Thoracic aorta endothelial cell (primary cell): ENCODE data around the gene ALKBH4. TPM values are rescaled to one million over a fixed set of nuclear protein-coding genes. Genes with fewer than 3 reads are reported as not detected.

Experiments used
- total RNA-seq: library from RNA; depleted of rRNA; stranded (reverse); fragments of >200 nt; gene quantifications from 2 replicates; pipeline ENCODE4 v1.2.3, GENCODE V29; 2012

Gene ALKBH4, protein sequence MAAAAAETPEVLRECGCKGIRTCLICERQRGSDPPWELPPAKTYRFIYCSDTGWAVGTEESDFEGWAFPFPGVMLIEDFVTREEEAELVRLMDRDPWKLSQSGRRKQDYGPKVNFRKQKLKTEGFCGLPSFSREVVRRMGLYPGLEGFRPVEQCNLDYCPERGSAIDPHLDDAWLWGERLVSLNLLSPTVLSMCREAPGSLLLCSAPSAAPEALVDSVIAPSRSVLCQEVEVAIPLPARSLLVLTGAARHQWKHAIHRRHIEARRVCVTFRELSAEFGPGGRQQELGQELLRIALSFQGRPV
- total RNA-seq = 6.3 and 7.9 TPM in 2 replicates

DNA sequence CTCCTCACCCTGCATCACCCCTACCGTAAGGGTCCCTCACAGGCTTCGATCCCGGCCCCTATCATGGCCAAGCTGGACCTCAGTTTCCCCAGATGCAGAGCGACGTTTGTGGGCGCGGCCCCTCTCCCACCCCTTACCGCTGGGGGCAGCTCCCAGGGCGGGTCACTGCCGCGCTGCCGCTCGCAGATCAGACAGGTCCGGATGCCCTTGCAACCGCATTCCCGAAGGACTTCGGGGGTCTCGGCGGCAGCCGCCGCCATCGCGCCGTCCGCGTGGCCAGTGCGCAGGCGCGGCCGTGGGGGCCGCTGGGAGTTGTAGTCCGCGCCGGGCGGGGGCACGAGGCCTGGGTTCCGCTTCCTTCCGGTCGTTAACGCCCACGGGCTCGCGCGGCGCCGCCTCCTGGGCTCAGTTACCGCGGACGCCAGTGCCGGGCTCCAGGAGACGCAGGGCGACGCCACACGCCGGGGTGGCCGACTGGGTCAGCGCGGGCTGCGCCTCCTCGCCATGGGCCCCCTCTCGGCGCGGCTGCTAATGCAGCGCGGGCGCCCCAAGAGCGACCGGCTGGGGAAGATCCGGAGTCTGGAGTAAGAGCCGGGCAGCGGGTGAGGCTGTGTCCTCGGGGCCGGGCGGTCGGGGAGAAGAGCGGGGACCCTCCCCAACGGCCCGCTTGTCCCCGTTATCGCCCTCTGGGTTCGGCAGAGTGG, at the start of gene ALKBH4, which contains the start of gene LRWD1:
Gene ALKBH4 (minus strand): TSS at position 287 of the 704 bp plus-strand sequence. CDS start 27 bp downstream, at position 260.
Gene LRWD1 (plus strand): TSS at position 408 of the 704 bp plus-strand sequence. CDS start 97 bp downstream, at position 505.

DNA sequence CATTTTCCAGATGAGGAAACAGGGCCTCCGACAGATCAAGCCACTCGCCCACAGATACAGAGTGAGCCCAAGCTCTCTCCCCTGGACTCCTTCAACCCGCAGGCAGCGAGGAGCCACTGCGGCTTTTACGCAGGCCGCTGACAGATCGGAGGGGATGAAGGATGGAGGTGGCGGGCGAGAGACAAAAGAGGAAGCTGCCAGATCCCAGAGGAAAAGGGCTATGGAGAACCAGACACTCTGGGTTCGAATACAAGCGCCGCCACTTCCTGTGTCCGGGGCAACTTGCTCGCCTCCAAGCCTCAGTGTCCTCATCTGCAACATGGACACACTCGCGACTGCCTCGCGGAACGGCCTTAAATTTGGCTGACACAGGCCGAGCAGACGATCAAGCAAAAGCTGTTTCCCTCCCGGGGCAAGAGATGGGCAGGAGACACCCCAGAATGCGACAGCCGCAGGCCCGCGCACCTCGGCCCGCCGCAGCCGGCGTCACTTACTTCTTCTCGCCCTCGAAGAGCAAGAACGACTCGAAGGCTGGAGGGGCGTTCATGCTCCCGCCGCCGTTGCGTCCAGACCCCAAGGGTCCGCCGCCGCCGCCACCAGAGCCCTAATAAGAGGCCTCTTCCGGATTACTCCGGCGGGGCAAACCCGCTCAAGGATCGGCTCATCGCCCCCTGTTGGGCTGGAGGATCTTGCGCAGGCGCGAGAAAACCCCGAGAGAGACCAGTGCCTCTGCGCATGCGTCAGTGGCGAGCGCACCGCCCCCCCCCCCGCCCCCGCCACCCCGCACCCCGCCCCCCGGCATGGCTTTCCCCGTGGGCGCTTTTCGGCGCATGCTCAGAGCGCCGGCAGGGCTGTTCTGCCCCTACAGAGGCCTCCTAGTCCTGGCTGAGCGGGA, 13.9 kb upstream of the ALKBH4 start, which contains the start of gene POLR2J:
Gene POLR2J (minus strand): TSS at position 609 of the 895 bp plus-strand sequence. CDS start 62 bp downstream, at position 547.

DNA sequence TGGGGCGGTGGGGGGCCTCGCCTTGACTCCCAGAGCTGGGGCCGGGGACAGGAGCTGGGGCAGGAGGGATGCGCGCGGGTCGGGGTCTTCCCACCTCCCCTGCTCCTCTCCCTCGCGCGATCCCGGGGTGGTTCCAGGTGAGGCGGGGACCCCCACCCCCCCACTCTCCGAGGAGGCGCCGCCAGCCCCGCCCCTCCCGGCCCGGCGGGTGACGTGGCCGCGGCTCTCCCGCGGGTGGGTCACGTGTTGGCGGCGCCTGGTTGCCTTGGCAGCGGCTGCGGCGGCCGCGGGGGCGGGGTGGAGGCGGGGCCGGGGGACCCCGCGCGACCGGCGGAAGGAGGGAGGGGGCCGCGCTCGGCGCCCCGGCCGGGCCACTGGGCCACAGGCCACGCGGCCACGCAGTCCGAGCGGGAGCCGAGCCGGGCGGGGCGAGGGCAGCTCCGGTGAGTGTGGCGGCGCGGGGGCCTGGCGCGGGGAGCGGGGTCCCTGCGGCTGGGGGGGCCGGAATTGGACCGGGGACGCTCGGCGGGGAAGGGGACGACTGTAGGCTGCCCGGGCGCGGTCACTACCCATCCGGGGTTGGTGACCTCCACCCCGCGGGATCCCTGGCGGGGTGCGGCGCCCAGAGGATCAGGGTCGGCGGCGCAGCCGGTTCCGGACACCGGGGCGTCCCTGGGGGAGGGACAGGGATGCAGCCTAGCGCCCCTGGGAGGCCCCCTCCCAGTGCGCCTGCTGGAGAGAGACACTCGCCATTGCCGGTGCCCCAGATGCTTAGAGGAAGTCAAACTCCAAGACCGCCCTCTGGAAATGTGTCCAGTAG, 31.2 kb downstream of the ALKBH4 start, which contains the start of gene ORAI2:
Gene ORAI2 (plus strand): TSS at position 357 of the 820 bp plus-strand sequence. CDS start 5,382 bp downstream, outside the sequence.

Other genes starting within 250 kb of the ALKBH4 start
- gene SH2B2, start 178.0 kb downstream of the ALKBH4 start, total RNA-seq = 0.93 and 1.0 TPM in 2 replicates
- gene SPDYE6, start 108.4 kb downstream of the ALKBH4 start, total RNA-seq = not detected in 2 replicates
- 14.7 and 16.2 TPM in 2 replicates for gene PRKRIP1, start 68.5 kb downstream of the ALKBH4 start, total RNA-seq
- gene ORAI2, start 31.3 kb downstream of the ALKBH4 start, total RNA-seq = 51.2 and 62.2 TPM in 2 replicates
- 23.8 and 32.3 TPM in 2 replicates for gene LRWD1, start 121 bp upstream of the ALKBH4 start, total RNA-seq
- 29.9 and 38.3 TPM in 2 replicates for gene POLR2J, start 14.1 kb upstream of the ALKBH4 start, total RNA-seq
- 1.7 and 2.8 TPM in 2 replicates for gene RASA4B, start 52.9 kb upstream of the ALKBH4 start, total RNA-seq
- 0.80 and 3.7 TPM in 2 replicates for gene UPK3BL2, start 78.8 kb upstream of the ALKBH4 start, total RNA-seq
- not detected in 2 replicates for gene SPDYE2, start 86.4 kb upstream of the ALKBH4 start, total RNA-seq
- gene POLR2J3, start 107.7 kb upstream of the ALKBH4 start, total RNA-seq = 49.7 and 95.2 TPM in 2 replicates
- gene RASA4, start 151.9 kb upstream of the ALKBH4 start, total RNA-seq = 4.5 and 6.6 TPM in 2 replicates
- 7.0 and 8.0 TPM in 2 replicates for gene UPK3BL1, start 177.9 kb upstream of the ALKBH4 start, total RNA-seq
- not detected in 2 replicates for gene SPDYE2B, start 185.5 kb upstream of the ALKBH4 start, total RNA-seq
- 7.7 and 10.1 TPM in 2 replicates for gene POLR2J2, start 206.8 kb upstream of the ALKBH4 start, total RNA-seq